GM19025 (cell line): Measurements from ENCODE around the gene CREB5.

Experiments
- ATAC-seq: cut with Tn5 transposase; IDR thresholded peaks from one replicate; pipeline ENCODE4 v1.9.1; 2021; ENCODE audit warnings: mild to moderate bottlenecking, low read depth, moderate library complexity; ENCODE audit not compliant: unreplicated experiment

The CREB5 gene

DNA sequence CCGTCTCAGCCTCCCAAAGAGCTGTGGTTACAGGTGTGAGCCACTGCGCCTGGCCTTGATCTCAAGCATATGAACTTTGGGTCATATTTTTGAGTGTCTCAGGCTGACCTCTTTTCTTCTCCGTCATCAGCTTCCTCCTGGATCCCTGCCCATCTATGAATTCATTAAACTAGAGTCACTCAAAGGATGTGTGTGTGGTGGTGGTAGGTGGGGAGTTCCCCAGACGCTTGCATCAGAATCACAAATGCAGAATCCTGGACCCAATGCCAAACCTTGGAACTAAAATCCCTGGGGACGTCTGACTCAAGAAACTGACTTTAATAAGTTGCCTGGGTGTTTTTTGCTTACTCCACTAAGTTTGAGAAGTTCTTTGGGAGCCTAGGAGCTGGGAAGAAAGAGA is 6.7 kb upstream of the CREB5 start:
- ATAC-seq, result no peak

GRCh38 chr7:28406192-28406591 is 6.1 kb upstream of the CREB5 start:
- no peak for ATAC-seq

- ATAC-seq, result no peak
Measured at GRCh38 chr7:28407651-28408050, 4.7 kb upstream of the CREB5 start.

GRCh38 chr7:28408105-28408959 is 4.0 kb upstream of the CREB5 start:
- no peak for ATAC-seq

DNA sequence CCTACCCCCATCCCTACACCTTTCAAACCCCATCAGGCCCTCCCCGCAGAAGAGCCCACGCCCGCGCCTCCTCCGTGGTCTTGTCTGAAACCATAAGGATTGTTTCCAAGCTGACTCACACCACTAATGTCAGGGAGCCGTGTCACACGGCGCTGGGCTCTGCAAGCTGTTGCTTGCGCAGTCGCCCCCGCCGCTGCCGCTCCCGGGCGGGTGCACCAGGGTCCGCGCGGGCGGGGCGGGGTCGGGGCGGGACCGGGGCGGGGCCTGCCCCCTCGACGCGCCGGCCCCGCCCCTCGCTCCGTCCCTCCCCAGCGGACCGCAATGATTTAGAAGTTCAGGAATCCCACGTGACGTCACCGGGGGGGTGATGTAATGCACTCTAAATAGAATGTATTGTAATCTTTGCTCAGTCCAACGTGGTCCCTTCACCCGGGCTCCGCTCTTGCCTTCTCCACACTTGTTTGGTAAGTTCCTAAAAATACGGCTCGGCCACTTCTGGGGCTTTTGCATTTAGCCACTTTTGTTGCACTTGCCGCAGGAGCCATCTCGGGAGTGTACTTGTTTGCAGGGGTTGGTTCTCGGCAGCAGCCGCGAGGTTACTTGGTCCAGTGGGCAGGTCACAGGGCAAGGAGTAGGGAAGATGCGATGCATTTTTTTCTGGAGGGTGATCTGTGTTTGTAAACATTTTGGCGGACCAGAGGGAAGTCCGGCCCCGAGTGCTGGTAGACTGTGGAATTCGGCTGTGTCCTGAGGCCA is 3.2 kb upstream of the CREB5 start:
- ATAC-seq, result no peak

- ATAC-seq, result no peak
Measured at GRCh38 chr7:28409716-28410627, 2.3 kb upstream of the CREB5 start.

DNA sequence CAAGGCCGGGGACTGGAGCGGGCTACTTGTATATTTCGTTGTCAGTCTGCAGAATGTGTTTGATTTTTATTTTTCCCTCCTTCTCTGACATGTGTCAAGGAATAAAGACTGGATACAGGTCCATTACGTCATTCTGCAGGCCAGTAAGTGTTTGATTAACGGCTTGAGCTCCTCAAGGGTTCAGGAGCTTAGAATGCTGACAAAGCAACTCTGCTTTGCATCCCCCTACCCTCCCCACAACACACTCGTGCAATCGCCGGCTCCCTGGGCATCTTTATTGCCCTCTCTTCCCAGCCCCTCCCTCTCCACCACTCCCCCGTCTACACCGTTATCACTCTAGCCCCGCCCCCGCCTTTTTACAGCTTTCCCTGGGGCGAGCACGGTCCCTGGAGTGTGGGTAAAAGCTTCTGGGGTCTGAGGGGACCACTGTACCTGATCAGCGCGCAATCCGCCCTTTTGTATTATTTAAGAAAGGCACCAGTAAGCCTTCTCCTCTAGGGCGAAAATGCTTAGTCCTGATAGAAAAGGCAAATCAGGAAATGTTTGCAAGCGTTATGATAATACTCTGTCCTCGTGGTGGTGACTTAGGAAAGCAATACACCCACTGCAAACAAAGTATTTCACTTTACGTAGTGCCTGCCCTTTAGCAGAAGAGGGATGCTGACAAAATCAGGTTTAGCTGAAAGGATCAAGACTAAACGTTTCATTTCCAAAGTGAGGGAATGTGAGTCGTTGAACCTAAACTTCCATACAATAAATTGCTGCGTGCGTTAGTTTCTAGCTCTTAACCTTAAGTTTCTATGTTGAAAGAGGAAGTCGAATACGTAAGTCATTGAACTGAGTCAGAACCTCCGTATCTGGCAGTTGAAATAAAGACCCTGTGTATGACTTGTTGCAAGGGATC is 1.4 kb upstream of the CREB5 start:
- ATAC-seq, result no peak

GRCh38 chr7:28413011-28413410 is 693 bp downstream of the CREB5 start:
- ATAC-seq, result no peak

- ATAC-seq, result no peak
Measured at GRCh38 chr7:28414453-28414852, 2.1 kb downstream of the CREB5 start.

GRCh38 chr7:28417321-28417940 is 5.1 kb downstream of the CREB5 start:
- no peak for ATAC-seq

DNA sequence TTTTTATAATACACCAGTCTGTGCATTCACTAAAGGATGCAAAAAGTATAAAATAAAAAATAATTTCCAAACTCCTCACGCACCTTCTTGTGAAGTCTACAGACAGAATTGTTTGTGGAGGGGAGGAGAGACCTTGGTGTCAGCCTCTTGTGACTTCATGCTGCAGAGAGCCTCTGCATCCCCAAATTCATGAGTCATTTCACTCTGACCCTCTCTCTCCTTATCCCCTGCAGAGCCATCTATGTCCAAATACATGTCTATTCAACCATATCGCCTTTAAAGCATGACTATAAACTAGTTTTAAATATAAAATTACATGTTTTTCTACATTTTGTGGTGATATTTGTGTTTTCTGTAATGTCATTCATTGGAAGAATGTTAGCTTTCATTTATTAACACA is 6.0 kb downstream of the CREB5 start:
- ATAC-seq, result no peak

GRCh38 chr7:28418966-28419365 is 6.6 kb downstream of the CREB5 start:
- ATAC-seq, result no peak

GRCh38 chr7:28419716-28420115 is 7.4 kb downstream of the CREB5 start:
- no peak for ATAC-seq

DNA sequence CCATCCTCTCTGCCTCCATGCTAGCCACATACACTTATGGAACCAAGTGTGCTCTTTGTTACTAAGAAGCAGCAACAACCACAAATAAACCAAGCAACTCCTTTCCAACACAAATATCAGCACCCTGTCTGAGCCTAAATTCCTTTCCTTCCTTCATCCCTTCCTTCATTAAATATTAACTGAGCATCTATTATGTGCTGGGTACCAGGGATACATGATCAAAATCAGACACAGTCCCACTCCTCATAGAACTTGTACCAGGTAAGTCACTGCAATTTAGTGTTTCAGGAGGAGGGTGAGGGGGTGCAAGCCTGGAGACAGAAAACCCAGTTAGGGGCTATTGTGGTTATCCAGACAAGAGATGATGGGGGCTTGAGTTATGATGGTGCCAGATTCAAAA is 10.8 kb downstream of the CREB5 start:
- no peak for ATAC-seq

DNA sequence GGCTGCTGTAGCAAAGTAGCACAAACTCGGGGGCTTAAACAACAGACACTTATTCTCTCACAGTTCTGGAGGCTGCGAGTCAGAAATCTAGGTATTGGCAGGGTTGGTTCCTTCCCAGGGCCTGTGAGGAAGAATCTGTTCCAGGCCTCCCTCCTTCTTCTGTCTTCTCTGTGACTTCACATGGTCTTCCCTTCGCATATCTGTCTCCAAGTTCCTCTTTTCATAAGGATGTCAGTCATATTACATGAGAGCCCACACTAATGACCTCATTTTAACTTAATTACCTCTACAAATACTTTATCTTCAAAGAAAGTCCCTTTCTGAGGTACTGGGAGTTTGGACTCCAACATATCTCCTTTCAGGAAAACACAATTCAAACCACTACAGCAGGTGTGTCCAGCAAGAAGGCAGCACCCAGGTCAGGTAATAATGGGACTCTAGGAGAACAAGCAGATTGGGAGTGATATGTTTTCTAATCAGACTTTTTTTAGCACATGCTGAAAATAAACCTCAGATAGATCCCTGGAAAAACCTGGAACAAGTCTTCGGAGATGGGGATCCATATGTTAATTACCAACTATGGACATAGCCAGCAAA is 11.7 kb downstream of the CREB5 start:
- ATAC-seq, result no peak

DNA sequence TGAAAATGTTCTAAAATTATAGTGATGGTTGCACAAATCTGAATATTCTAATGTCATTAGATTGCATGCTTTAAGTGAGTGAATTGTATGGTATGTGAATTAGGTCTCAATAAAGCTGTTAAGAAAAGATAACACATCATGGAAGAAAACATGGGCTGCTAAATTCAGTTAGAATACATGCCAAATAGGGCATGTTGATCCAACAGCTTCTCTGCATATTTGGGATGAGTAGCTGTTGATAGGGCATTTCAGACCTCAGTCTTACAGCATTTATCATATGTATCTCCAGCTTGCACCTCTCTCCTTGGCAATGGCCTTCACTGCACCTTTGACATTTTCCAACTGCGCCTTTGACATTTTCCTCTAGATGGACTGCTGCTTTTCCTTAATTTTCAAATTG is 13.2 kb downstream of the CREB5 start:
- ATAC-seq, result no peak

DNA sequence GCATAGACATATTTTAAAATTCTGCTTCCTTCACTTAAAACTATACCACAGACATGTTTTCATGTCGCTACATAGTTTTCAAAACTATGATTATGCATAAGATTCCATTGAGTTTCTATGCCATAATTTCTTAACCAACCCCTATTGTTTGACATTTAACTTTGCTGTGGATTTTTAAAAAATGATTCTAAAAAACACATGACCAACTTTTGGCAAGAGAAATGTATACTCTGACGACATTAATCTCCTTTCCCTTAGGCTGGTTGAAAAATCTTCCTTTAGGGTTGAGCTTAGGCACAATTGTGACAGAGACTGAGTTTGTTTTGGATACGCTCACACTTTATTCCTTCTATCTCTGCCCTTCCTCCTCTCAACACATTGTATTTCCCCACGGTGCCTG is 14.9 kb downstream of the CREB5 start:
- no peak for ATAC-seq

GRCh38 chr7:28430616-28431015 is 18.3 kb downstream of the CREB5 start:
- ATAC-seq, result no peak

DNA sequence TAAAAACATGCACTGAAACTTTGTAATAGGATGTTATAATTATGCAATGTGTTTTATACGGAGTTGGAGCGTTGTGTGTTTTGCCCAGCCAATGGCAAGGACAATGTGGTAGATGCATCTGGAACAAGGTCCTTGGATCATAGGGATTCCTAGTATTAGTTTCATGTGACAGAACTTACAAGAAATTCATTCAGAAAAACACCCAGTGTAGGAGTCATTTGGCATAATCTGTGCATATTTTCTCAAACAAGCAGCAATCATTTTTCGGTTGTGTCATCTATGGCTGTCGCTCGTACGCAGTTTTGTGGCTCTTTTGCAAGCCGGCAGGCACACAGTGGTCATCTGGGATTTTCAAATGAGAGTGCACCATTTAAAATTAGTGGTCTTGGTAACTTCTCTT is 19.8 kb downstream of the CREB5 start:
- no peak for ATAC-seq
